GM18517 (cell line): ENCODE results near the gene TMEM138.

Experiments used
- ATAC-seq: cut with Tn5 transposase; IDR thresholded peaks from one replicate; pipeline ENCODE4 v1.9.1; 2021; ENCODE audit warnings: mild to moderate bottlenecking, moderate library complexity; ENCODE audit not compliant: unreplicated experiment

Gene TMEM138

DNA sequence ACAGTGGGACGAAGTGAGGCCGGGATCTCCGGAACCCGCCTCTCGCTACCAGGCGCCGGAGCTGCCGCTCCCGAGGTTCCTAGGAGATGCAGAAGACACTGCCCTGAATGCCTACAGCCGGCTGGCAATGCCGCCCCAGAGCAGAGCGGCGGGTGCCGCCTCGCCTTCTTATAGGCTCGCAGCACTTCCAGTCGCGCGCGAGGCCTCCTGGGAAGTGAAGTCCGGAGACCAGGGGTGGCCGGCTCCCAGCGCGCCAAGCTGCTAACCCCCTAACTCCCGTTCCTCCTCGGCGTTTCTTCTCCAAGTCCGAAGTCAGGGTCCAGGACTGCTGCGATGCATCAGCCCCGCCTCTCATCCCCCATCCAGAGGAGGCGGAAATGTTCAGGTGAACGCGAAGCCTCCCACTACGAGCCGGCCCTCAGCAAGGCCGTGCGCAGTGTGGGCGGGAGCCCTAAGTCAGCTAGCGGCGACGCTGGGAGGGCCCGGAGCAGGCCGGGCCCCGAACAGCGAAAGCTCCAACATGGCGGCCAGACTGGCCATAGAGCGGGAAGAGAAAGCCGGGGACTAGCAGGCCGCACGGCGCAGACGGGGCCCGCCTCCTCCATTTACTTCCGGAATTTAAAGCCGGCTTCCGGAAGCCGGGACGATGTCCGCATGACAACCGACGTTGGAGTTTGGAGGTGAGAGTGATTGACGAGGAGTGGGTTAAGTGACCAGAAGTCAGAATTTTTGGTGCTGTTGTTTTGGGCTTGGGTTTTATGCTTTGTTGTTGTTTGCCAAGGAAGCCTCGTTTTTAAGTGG is at the start of gene TMEM138, which contains the start of gene CYB561A3:
Gene TMEM138 (plus strand): TSS at position 634 of the 801 bp plus-strand sequence. CDS start 2,017 bp downstream, outside the sequence.
Gene CYB561A3 (minus strand): TSS at position 142 of the 801 bp plus-strand sequence. CDS start 5,169 bp downstream, outside the sequence.
- ATAC-seq, result peak; percentile 75

DNA sequence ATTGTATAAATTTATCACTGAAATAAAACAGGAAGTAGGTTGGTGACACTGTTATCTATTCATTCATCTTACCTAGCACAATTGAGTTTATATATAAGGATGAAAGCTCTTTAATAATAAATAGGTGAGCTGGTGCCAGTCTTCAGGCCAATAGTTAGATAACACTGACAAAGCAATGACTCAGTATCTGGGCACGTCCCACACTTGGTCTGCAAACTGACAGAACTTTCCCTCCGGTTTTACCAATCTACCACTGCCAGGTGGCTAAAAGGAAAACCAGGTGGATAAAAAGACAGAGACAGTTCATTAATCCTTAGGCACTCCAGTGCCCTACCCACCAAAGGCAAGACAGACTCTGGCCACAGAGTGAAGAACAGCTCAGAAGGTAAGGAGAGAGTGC is 46.9 kb upstream of the TMEM138 start:
- ATAC-seq, result no peak

DNA sequence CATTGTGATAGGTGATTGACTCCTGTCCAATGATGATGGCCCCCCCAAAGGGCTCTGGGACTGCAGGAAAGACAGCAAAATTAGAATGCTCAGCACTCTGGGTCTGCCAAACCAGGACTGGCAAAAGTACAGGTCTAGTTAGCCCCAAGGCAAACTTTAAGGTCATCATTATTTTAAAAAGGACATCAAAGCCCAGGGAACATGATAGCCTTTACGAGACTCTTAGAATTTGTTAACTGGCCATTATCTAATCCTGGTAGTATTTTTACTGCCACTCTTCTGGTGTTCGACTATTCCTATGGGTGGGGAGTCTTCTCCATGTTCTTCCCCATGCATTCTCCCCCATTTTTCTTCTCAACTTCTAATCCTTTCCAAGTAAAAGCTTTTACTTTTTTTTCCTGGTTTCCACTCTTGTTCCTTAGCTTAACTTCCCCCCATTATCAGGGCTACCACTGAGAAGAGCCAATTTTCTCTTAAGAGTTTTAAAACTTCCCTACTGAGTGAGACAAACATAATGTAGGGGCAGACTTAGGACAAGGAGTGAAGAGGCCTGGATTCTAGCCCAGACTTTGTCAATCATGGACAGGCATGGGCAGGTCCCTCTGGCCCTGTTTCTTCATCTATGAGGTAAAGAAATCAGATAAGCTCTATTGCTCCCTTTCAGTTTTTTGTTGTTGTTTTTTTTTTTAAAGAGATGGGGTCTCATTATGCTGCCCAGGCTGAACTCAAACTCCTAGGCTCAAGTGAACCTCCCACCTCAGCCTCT is 36.3 kb upstream of the TMEM138 start:
- ATAC-seq, result no peak

DNA sequence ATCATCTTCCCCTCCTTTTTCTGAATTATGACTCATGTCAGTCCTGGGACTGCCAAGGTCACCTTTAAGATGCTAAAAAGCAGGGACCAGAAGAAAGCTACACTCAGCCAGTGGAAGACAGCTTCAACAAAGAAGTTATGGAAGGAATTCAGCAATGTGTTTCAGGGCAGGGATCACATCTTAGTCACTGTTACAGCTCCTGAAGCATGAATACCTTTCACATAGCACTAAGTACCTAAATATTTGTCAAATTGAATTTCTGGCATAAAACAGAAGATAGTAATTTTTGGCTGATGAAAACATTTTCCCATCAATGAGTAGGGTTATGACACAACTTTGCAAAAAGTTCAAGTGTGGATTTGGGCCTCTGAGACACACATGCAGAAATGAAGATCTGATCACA is 34.5 kb upstream of the TMEM138 start:
- ATAC-seq, result no peak

DNA sequence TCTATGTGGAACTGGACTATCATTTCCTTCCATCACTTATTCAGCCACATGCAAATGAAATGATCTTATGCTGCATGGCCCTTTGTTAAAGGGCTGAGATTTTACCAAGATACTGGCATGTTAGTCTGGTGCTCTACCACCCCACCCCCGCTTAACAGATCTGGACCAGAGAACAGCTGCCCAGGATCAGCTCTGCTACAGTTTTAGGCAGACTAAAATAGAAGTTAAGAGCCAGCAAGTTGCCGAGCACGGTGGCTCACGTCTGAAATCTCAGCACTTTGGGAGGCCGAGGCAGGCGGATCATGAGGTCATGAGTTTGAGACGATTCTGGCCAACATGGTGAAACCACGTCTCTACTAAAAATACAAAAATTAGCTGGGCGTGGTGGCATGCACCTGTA is 33.8 kb upstream of the TMEM138 start:
- ATAC-seq, result no peak

DNA sequence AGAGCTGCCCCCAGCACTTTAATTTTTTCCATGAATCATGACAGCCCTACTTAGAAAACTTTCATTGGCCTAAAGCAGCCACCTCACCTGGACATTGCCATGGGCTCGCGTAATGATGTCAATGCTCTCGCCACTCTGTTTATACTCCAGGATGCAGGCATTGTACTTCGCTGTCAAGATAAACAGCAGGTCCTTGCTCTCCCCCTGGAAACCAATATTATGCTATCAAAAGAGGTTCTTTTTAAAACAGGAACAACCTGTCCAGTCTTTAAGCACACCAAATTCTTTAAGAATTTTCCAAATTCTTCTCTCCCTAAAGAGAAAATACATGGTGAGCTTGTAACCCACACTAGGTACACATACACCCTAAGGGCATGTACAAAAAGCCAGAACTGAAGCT is 32.3 kb upstream of the TMEM138 start:
- ATAC-seq, result no peak

DNA sequence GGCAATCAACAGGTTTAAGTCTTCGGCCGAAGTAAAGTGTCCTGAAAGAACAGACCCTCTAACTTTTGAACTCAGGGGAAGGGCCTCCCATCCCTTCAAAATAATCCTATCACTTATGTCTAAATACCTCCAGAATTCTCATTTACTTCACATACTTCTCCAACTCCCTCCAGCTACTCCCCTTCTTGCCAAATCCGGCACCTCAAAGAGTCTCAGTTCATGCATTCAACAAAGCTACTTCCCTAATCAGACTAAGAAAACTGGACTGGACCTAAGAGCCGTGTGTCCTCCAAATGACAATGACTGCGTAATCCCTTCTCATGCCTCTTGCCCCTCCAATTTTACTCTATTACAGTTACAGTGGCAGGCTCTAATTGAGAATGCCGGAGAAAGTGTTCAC is 30.5 kb upstream of the TMEM138 start:
- ATAC-seq, result no peak

DNA sequence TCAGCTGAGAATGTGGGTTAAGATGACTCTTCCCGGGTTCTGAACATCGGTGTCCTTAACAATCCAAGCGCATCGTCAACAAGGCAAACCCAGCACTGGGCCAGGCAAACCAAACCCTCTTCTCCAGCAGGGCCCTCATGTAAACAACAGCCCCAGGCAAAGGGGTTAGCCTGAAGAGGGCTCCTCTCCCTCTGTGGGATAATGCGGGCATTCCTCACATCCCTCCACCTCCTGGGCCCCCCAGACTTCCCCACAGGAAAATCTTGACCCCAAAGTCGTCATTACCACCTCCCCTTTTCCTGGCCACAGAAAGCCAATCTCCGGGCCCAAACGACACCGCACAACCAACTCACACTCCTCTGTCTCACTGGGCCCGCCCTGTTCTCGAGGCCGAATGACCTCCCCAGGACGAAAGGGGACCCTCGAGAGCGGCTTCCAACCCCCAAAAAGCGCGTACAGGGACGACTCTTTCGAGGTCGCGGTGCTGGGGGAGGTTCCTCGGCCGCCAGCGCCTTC is 29.8 kb upstream of the TMEM138 start:
- ATAC-seq, result no peak

DNA sequence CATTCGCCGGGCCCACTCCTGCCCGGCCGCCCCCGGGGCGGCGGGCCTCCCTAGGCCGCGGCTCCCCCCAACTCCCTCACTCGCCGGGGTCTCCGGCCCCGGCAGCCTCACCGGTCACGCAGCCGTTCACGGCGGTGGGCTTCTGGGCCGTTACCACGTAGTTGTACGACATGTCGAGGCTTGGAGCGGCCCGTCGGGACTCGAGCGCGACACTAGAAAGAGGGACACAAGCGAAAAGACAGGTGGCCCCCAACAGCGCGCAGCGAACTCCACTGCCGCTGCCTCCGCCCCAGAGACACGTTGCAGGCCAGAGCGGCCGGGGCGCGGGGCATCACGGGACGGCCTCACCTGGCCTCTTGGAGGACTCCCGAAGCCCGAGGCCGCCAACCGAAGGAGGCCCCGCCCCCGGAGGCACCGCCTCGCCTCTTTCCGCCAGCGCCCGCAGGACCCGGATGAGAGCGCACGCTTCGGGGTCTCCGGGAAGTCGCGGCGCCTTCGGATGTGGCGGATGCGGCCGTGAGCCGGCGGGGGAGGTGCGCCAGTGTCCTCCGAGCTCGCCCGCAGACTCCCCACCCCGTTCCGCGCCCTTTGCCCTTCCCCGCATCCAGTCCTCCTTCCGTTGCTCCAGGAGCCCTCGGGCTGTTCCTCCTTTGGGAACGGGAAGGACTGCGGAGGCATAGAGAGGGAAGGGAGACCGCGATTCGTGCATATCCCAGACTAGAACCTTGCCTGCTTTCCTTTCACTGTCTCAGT is 29.2 kb upstream of the TMEM138 start, which contains the start of the genes DDB1 and TKFC:
Gene DDB1 (minus strand): TSS at position 309 of the 753 bp plus-strand sequence. CDS start 137 bp downstream, at position 172.
Gene TKFC (plus strand): TSS at position 432 of the 753 bp plus-strand sequence. CDS start 1,501 bp downstream, outside the sequence.
- peak; percentile 76 for ATAC-seq

DNA sequence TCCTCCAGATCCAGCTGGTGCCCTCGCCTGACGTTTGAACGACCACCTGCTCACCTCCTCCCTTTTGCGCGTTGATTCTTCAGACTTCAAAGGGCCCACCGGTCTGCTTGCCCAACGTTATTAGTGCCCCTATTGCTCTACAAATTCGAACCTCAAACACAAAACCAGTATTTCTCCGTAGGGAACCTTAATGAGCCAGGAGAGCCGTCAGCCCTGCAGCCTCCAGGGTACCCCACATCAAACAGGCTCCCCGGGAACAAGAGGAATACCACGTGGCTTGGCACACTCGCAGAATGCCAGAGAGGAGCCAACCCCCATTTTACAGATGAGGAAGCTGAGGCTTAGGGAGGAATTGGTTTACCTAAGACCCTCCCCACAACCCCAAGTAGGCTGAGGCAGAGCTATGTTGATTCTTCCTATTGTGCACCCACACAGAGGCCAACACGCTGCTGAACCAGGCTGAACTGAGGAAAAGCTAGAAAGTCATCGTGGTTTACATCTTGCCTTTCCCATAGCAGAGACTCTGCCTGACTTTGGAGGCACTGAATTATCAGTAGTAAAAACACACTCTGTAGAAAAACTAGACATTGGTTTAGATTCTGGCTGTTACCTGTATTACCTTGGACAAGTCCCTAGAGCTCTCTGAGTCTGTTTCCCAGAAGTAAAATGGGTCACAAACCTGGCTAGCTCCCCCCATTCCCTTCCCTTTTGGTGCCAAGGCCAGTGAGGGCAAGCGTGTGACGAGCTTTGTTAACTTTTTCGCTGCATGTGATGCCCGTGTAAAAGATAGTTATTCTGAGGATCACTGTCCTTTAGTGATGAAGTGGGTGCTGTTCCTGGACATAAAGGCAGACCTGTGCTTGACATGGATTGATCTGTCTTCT is 28.4 kb upstream of the TMEM138 start:
- ATAC-seq, result peak; percentile 7

DNA sequence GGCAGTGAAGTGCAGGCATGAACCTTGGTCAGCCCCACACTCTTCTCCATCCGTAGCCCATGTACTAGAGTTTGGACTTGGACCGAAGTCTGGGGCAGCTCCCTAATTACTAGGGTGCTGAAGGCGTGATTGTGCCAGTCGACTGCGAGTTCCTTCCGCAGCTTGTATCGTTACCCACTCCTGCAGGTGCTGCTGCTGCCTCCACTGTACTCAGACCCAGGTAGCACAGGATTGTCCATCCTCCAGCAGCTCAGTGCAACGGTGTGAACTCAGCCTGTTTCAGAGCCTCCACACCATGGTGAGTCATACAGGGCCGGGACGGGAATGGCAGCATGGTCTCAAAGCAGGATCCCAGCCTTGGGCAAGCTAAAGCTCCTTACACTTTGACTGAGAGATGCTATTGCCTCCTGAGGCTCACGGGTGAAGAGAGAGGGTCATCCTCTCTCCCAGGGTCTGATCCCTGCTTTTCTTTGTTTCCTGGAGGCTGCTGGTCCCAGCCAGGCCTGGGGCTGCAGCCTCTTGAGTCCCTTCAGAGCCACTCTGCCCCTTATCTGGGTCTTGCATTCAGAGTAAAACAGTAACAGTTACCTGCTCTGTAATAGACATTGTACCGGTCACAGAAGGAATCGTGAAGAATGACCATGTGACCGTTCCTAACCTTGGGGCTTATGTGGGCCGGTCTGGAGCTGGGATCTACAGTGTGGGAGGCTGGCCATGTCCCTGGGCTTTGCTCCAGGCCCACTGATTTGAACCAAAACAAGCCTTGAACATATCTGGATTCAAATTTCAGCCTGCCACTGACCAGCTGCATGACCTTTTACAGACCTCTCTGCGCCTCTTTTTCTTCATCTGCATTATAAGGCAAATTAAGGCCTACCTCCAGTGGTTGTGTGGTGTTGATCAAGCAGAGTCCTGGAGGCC is 27.5 kb upstream of the TMEM138 start:
- ATAC-seq, result no peak

DNA sequence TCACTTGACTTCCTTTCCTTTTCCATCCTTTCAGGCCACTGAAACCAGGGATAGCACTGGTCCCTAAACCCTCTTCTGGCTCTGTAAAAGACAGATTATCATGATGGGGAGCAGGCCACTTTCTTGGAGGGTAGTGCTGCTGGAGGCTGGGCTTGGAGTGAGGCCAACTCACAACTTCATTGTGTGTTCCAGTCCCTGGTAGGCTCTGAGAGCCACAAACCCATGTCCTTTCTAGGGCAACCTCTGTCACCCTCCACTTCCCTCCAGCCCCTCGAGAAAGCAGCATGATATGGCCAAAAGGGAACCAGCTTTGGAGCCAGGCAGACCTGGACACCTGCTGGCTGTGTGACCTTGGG is 26.8 kb upstream of the TMEM138 start:
- ATAC-seq, result no peak

DNA sequence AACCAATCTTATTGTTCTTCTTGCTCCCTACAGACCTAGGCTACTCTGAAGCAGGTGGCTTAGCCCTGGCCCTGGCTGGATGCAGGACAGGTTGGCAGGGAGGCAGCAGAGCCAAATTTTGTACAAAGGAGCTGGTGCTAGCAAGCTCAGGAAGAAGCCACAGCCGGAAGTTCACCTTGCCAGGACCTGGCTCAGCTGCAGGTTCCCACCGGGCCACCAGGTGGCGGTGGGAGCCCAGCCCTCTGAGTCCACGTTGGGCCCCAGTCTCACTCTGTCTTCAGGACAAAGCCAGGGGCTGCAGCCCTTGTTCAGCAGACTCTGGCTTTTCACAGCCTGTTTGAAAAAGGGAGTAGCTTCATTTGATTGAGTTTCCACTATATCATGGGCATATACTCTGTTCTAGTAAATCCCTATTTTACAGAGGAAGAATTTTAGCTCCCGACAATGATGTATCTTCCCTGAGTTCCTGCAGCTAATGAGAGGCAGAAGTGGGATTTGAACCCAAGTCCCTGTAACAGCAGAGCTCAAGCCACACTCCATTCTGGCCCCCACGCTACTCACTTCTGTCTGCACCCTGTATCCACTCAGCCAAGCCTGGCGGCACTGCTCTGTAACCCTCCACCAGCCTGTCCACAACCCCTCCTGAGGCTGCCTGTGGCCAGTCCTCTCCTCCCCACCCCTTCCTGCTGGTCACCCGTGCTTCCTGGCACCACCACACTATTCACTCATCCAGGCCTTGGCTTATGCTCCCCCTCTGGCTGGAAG is 25.8 kb upstream of the TMEM138 start:
- ATAC-seq, result no peak

DNA sequence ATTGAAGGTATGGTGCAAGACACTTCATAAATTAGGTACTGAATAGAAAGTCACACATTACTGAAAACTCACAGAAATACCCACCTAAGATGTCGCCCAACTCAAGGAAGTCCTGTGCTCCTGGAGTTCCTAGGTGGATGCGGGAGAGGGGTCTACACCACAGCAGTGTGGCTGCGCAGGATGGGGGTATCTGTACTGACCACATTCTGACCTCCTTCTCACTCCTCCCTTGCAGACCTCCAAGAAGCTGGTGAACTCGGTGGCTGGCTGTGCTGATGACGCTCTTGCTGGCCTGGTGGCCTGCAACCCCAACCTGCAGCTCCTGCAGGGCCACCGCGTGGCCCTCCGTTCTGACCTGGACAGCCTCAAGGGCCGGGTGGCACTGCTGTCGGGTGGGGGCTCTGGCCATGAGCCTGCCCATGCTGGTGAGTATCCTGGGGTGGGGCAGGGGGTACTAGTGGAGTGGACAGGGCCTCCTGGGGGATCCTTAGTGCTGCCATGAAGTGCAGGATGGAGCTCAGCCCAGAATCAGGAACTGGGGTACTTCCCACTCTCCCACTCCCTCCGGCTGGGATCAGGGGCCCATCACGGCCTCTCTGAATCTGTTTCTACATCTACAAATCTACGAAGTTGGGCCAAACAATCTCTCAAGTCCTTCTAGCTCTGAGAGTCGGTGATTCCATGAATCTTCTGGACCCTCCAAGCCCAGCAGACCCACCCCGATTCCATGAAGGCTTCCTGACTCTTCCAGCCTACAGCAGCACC is 24.3 kb upstream of the TMEM138 start:
- ATAC-seq, result no peak

DNA sequence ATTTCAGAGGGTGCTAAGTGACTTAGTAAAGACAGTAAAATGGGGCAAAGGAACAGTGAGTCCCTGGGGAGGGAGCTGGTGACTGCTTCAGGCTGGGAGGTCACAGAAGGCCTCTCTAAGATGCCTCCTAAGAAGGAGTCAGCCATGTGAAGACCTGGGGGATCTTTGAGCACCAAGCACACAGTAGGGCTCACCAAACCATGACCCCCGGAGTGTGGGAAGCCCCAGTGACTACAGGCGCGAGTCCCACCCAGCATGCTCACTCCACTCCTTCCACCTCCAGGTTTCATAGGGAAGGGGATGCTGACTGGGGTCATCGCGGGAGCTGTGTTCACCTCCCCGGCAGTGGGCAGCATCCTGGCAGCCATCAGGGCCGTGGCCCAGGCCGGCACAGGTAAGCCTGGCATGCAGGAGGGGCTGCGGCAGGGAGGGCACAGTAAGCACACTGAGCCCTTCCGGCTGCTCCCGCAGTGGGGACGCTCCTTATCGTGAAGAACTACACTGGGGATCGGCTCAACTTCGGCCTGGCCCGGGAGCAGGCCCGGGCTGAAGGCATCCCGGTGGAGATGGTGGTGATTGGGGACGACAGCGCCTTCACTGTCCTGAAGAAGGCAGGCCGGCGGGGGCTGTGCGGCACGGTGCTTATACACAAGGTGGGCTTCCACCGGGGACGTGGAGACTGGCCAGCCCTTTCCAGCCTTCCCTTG is 23.2 kb upstream of the TMEM138 start:
- no peak for ATAC-seq

DNA sequence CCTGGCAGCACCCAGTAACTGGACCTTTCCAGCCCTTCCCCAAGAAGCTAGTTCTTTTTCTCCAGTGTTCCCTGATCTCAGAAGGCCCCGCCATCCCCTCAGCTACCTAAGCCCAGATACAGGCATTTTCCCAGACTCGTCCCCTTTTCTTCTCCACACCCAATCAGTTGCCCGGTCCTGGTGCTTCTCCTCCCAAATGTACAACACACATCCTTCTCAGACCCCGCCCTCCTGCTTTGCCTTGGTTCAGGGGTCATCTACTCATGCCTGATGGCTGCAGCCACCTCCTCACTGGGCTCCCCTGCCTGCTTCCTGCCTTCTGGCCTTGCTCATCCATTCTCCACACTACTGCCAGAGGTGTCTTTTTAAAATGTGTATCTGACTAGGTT is 22.7 kb upstream of the TMEM138 start:
- ATAC-seq, result no peak

DNA sequence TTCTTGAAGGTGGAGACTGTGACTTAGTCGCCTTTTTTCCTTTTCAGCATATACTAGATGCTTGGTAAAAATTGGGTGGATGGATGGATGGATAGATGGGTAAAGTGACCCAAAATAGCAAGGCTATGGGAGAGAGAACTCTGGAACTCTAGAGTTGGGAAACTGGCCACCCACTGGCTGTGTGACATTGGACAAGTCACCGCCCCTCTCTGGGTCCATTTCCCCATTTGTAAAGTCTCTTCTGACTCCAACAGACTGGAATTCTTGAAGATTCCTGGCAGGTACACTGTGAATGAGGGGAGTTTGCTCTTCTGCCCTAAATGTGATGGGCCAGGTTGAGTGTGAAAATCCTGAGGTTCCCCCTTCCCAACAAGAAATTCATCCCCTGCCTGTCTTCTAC is 21.2 kb upstream of the TMEM138 start:
- ATAC-seq, result no peak
